Astrocyte of the cerebellum (primary cell): ENCODE data around the gene PALLD.

Experiments used
- DNase-seq: peaks from one replicate; pipeline ENCODE4 v3.0.0-alpha.2; 2011; ENCODE audit warnings: low read depth
- H3K4me3 ChIP-seq: 2 replicates; pipeline ENCODE4 v1.5.1; 2011; ENCODE audit warnings: mild to moderate bottlenecking, low read depth, low read length, moderate library complexity
- CTCF ChIP-seq: IDR thresholded peaks from 2 replicates; pipeline ENCODE4 v1.5.1; 2012; ENCODE audit warnings: low read length, low read depth, moderate library complexity, mild to moderate bottlenecking; ENCODE audit errors: missing control alignments
- in situ Hi-C: cut with HindIII; loops from 2 replicates; pipeline ENCODE4 v1.10.0; 2017; ENCODE audit warnings: low sequenced_read_pairs

The PALLD gene

DNA sequence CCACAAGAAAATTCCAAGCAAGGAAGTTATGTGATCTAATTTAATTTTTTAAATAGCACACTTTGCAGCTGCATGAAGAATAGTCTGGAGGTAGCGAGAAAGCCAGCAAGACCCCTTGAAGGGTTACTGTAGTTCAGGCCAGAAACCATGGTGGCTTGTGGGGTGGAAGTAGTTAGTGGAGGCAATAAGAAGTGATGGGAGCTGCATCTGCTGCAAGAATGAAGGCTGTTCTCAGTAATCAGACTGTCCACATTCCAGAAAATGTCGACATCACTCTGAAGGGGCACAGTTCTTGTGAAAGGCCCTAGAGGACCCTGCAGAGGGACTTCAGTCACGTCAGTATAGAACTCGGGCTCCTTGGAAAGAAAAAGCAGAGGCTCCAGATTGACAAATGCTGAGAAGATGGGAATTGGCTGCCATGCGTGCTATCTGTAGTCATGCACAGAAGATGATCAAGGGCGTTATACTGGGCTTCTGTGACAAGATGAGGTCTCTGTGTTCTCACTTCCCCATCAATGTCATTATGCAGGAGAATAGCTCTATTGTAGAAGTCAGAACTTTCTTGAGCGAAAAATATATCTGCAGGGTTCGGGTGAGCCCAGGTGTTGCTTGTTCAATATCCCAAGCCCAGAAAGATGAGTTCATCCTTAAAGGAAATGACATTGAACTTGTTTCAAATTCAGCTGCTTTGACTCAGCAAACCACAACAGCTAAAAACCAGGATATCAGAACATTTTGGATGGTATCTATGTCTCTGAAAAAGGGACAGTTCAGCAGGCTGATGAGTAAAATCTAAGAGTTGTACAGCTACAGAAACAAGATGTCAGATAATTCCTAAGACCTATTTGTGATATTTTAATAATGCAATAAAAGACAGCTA lies 259.0 kb downstream of the PALLD start:
- DNase-seq: no peak
- TF ChIP-seq CTCF: no peak
- in situ Hi-C loops: no loop called here
- H3K4me3 ChIP-seq: no peak overlapping the region

- no peak overlapping the region for H3K4me3 ChIP-seq
- in situ Hi-C loops: no loop called here
- no peak for TF ChIP-seq CTCF
- no peak for DNase-seq
Observed at GRCh38 chr4:168757500-168757899, 260.6 kb downstream of the PALLD start.

DNA sequence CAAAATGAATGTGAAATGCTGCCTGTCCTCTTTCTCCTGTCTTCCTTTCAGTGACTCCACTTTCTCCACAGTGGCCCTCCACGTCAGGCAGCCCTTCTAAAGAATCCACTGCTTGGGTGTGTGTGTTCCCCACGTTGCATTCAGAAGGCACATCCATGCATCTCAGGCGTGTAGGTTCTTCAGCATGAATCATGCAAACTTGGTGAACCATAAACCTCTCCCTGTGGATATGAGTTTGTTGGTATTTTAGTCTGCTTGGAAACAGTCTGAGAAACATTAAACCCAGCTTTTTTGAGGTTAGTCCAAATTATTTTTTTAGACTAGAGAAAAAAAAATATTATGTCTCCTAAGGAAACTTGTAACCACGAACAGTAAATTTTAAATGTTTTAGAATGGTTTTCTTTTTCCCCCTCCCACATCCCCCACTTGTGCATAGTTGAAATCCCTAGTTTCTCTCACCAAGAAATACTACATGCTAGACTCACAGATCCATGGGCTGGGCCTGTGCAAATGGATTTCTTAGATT lies 261.6 kb downstream of the PALLD start:
- TF ChIP-seq CTCF: no peak
- in situ Hi-C loops: no loop called here
- peak; percentile 92 for DNase-seq
- no peak overlapping the region for H3K4me3 ChIP-seq

DNA sequence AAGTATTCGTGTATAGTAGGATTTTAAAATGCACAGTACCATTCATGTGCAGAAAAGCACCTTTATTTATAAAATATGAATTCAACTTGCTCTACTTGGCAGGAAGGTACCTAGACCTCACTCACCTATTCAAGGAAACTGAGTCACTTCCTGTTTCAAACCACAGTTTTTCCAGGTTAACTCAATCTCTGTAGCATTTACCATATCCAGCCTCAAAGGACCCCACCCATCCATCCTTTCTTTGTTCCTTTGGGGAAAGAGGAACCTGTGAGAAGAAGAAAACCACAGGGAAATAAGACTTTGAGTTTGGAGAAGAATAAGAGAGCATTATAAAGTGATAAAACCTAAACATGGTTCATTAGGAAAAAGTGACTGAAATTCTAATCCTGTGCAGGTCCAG lies 262.5 kb downstream of the PALLD start:
- H3K4me3 ChIP-seq: no peak overlapping the region
- in situ Hi-C loops: no loop called here
- TF ChIP-seq CTCF: no peak
- no peak for DNase-seq

GRCh38 chr4:168759959-168760527 lies 263.2 kb downstream of the PALLD start:
- no peak overlapping the region for H3K4me3 ChIP-seq
- TF ChIP-seq CTCF: no peak
- DNase-seq: no peak
- in situ Hi-C loops: no loop called here

GRCh38 chr4:168761066-168761465 lies 264.2 kb downstream of the PALLD start:
- DNase-seq: no peak
- no peak for TF ChIP-seq CTCF
- no peak overlapping the region for H3K4me3 ChIP-seq
- in situ Hi-C loops: no loop called here
